A549 treated with CpdA at 1 μM for 4 hours (cell line): ENCODE data around the gene TSPY9. TPM values are rescaled to one million over a fixed set of nuclear protein-coding genes. Genes with fewer than 3 reads are reported as not detected.

ENCODE experiments used
- total RNA-seq: library from RNA; stranded (reverse); fragments of 200-300 nt; extraction: Qiagen RNA extraction; gene quantifications from 5 replicates; pipeline ENCODE4 v1.2.3, GENCODE V29; 2022; ENCODE audit warnings: low read depth

Gene TSPY9
- total RNA-seq, result not detected in 5 replicates

GRCh38 chrY:9486967-9487366 lies at the start of gene TSPY9:
Gene TSPY9 (plus strand): TSS chrY:9487267. CDS start chrY:9487313, 46 bp downstream.

GRCh38 chrY:9466655-9467054 lies 20.4 kb upstream of the TSPY9 start, which contains the start of gene TSPY1:
Gene TSPY1 (plus strand): TSS chrY:9466955. CDS start chrY:9467001, 46 bp downstream.

GRCh38 chrY:9527580-9527979 lies 40.5 kb downstream of the TSPY9 start, which contains the start of gene TSPY10:
Gene TSPY10 (plus strand): TSS chrY:9527880. CDS start chrY:9527926, 46 bp downstream.

Other genes with a start within 250 kb of the TSPY9 start
- not detected in 5 replicates for gene TSPY4, start 149.8 kb upstream of the TSPY9 start, total RNA-seq
- not detected in 5 replicates for gene TSPY8, start 129.5 kb upstream of the TSPY9 start, total RNA-seq
- not detected in 5 replicates for gene TSPY3, start 88.8 kb upstream of the TSPY9 start, total RNA-seq
- not detected in 5 replicates for gene TSPY1, start 20.3 kb upstream of the TSPY9 start, total RNA-seq
- not detected in 5 replicates for gene TSPY10, start 40.6 kb downstream of the TSPY9 start, total RNA-seq